AG10803 (cell line): ENCODE results near the gene CNTNAP2.

ENCODE experiments used
- DNase-seq: peaks from one replicate; pipeline ENCODE4 v3.0.0; 2010; ENCODE audit warnings: low read depth
- H3K4me3 ChIP-seq: 2 replicates; pipeline ENCODE4 v1.5.1; 2011; ENCODE audit warnings: mild to moderate bottlenecking, low read length, control low read depth
- TF ChIP-seq, protein P1 (sequence below): conservative IDR thresholded peaks from 2 replicates; pipeline ENCODE4 v1.5.1; 2011; ENCODE audit warnings: mild to moderate bottlenecking, low read length, control low read depth, inconsistent platforms

Gene CNTNAP2

DNA sequence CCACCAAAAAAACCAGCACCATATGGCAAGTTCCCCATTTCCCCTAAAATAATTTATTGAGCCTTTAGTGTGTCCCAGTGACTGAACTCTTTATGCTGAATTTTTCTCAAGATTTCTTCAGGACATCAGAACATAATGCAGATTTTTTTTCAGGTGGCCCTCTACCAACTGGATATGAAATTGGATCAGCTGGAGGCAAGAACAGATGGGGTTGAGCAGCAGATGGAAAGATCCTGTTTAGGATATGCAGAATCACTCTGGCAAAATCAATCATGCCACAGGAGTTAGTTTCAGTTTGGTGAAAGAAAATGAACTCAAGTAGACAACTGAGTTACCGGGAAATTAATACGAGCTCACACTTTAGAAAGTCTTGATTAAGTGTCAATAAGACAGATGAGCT is 1712.4 kb downstream of the CNTNAP2 start:
- TF ChIP-seq, protein P1, sequence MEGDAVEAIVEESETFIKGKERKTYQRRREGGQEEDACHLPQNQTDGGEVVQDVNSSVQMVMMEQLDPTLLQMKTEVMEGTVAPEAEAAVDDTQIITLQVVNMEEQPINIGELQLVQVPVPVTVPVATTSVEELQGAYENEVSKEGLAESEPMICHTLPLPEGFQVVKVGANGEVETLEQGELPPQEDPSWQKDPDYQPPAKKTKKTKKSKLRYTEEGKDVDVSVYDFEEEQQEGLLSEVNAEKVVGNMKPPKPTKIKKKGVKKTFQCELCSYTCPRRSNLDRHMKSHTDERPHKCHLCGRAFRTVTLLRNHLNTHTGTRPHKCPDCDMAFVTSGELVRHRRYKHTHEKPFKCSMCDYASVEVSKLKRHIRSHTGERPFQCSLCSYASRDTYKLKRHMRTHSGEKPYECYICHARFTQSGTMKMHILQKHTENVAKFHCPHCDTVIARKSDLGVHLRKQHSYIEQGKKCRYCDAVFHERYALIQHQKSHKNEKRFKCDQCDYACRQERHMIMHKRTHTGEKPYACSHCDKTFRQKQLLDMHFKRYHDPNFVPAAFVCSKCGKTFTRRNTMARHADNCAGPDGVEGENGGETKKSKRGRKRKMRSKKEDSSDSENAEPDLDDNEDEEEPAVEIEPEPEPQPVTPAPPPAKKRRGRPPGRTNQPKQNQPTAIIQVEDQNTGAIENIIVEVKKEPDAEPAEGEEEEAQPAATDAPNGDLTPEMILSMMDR, result no peak
- DNase-seq, result no peak
- no peak overlapping the region for H3K4me3 ChIP-seq

DNA sequence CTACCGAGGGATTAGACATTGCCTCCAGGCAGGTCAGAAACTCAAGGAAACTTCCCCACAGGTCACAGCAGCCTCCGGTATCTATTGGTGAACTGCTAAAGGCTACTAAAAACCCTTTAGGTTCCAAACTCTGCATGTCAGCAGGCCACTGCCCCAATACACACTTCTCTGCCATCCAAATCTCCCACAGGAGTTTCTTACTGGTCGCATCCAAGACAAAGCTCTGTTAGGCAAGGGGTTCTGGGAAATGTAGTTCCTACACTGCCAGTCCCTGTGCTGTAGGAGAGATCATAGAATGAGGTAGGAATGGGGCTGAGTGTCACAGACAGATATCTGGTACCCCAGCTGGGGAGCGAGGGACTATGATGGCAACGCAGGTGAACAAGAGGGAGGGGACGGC is 1717.0 kb downstream of the CNTNAP2 start:
- DNase-seq, result no peak
- TF ChIP-seq, protein P1, result no peak
- H3K4me3 ChIP-seq, result no peak overlapping the region

DNA sequence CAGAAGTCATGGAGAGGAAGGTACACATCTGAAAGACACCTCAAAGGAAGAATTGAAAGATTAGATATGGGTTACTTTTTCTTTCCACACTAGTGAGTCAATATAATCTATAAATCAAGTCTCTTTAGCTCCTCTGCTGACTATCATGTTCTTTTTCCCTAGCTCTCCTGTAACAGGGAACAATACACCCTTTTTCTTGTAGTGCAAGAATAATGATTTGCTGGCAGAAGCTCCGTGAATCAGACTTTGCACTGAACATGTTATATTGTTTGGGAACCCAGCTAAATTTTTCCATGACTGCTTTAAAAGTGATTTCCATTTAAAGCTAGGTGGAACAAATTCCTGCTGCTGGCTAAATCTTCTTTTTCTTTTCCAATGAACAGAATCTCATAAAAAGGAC is 1717.4 kb downstream of the CNTNAP2 start:
- no peak overlapping the region for H3K4me3 ChIP-seq
- TF ChIP-seq, protein P1, result no peak
- DNase-seq, result no peak

DNA sequence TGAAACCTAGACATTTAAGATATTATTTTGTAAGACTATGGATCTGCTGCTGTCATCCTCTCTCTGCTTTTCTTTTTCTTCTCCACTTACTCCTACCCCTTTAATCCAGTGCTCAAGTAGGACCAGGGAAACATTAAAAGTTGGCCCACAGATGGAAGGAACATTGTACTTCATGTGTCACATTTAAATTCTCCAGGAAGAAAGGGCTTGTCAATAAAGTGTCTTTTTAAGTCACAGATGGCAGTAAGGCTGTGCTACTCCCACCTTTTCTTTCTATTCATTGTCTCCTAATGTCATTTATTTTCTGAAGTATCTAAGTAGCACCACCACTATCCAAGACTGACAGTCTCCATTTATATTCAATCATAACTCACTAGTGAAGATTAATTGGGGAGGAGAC is 1736.2 kb downstream of the CNTNAP2 start:
- TF ChIP-seq, protein P1, result no peak
- no peak for DNase-seq
- no peak overlapping the region for H3K4me3 ChIP-seq

DNA sequence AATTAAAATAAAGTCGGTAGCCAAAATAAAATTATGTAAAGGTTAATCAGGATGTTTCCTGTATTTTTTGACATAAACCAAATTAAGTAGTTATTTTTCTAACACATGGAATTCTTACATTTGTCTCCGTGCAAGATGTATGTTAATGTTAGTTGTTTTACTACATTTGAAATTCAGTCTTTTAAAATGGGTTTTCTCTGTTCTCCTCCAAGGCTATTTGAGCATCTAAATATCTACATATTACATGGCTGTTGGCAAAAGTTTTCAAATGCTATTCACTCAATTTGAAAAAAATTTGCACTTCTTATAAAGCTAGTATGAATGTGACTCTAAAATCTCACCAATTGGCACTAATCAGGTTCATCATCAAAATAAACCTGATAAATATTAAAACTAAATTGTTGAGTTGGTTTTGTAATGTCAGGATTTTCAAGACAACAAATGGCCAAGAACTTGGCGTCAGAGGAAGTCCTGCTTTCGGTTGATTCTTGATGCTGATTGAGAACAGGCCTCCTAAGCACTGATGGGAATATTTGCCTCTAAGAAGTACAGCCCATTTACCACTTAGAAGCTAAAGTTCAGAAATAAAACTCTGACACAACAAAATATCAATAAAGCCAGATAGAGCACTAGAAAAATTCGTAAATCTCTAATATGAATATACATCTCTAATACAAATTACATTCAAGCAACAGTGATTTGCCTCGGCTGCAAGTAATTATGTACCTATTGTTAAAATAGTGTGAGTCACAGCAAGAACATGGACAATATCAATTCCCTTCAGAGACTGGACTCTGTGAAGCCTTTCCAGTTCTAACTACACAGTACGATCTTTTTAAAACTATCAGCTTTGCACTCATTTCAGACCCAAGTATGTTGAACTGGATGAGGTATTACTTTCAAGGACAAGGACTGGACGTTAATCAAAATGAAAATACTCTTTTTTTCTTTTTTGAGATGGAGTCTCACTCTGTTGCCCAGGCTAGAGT is 1740.8 kb downstream of the CNTNAP2 start:
- TF ChIP-seq, protein P1, result no peak
- no peak for DNase-seq
- no peak overlapping the region for H3K4me3 ChIP-seq

DNA sequence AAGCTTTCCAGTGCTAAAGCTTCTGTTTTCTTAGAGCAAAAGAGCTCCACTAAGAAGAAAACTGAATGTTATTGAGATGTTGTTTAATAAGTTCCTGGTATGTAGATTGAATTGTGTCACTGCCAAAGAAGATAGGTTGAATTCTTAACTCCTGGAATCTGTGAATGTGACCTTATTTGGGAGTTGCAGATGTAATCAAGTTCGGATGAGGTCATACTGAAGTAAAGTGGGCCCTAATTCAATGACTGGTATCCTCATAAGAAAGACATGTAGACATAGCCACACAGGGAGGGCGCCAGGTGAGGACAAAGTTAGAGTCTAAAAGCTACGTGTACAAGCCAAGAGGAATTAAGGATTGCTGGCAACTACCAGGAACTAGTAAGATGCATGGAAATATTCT is 1741.8 kb downstream of the CNTNAP2 start:
- no peak overlapping the region for H3K4me3 ChIP-seq
- TF ChIP-seq, protein P1, result no peak
- no peak for DNase-seq

DNA sequence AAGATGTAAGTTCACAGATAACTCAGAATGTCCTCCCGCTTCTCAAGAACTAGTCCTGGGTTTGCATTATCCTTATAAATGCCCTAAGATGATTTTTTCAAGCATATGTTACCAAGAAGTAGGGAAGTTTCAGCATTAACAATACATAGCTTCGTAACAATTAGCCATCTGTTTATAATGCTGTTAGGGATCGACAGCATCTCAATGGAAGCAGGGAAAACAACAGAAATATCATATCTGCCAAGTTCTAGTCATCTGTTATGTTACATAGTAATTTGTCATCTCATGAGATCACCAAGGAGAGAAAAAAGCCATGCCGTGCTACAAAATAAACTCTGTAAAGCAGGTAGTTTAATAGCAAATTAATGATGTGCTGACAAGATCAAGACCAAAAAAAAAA is 1742.4 kb downstream of the CNTNAP2 start:
- no peak overlapping the region for H3K4me3 ChIP-seq
- TF ChIP-seq, protein P1, result no peak
- no peak for DNase-seq
